GM18951 (cell line): ENCODE measurements around the gene TET2.

Source experiments
- POLR2A ChIP-seq: IDR thresholded peaks from 4 replicates; pipeline ENCODE4 v1.6.1; 2011; ENCODE audit warnings: mild to moderate bottlenecking; ENCODE audit not compliant: insufficient read length, insufficient read depth; ENCODE audit errors: extremely low read depth
- in situ Hi-C: fragments of 300-500 bp; cut with MboI; formaldehyde crosslinking; loops from one replicate; pipeline ENCODE4 v1.12.0; 2022; ENCODE audit warnings: low sequenced_read_pairs, mixed read lengths, inconsistent platforms; ENCODE audit not compliant: unreplicated experiment

The TET2 gene

GRCh38 chr4:105198541-105198940 is 51.9 kb downstream of the TET2 start:
- no peak for TF ChIP-seq POLR2A
- in situ Hi-C loops = no loop called here

GRCh38 chr4:105206214-105206613 is 59.5 kb downstream of the TET2 start:
- no peak for TF ChIP-seq POLR2A
- in situ Hi-C loops = no loop called here

GRCh38 chr4:105207386-105207785 is 60.7 kb downstream of the TET2 start:
- in situ Hi-C loops = no loop called here
- TF ChIP-seq POLR2A = no peak

GRCh38 chr4:105208561-105208960 is 61.9 kb downstream of the TET2 start:
- no peak for TF ChIP-seq POLR2A
- in situ Hi-C loops = no loop called here

- no peak for TF ChIP-seq POLR2A
- in situ Hi-C loops = no loop called here
Measured at GRCh38 chr4:105210916-105211315, 64.2 kb downstream of the TET2 start.

GRCh38 chr4:105215609-105216313 is 69.1 kb downstream of the TET2 start:
- no peak for TF ChIP-seq POLR2A
- in situ Hi-C loops = no loop called here

GRCh38 chr4:105225500-105225899 is 78.8 kb downstream of the TET2 start:
- no peak for TF ChIP-seq POLR2A
- in situ Hi-C loops = no loop called here

- in situ Hi-C loops = no loop called here
- TF ChIP-seq POLR2A = no peak
Measured at GRCh38 chr4:105227054-105227453, 80.4 kb downstream of the TET2 start.

GRCh38 chr4:105230287-105230686 is 83.6 kb downstream of the TET2 start:
- in situ Hi-C loops = no loop called here
- TF ChIP-seq POLR2A = no peak

- in situ Hi-C loops = no loop called here
Measured at GRCh38 chr4:105232374-105232773, 85.7 kb downstream of the TET2 start.

GRCh38 chr4:105234582-105234981 is 87.9 kb downstream of the TET2 start:
- TF ChIP-seq POLR2A = no peak
- in situ Hi-C loops = no loop called here

More at GRCh38 chr4:105232374-105232773, 85.7 kb downstream of the TET2 start:
- no peak for TF ChIP-seq POLR2A

GRCh38 chr4:105236202-105236915 is 89.7 kb downstream of the TET2 start:
- TF ChIP-seq POLR2A = no peak
- in situ Hi-C loops = no loop called here

- TF ChIP-seq POLR2A = no peak
Measured at GRCh38 chr4:105236916-105237311, 90.2 kb downstream of the TET2 start.

GRCh38 chr4:105240037-105240436 is 93.4 kb downstream of the TET2 start:
- no peak for TF ChIP-seq POLR2A
- in situ Hi-C loops = no loop called here

More at GRCh38 chr4:105236916-105237311, 90.2 kb downstream of the TET2 start:
- in situ Hi-C loops = no loop called here
